Activated CD4-positive, alpha-beta T cell treated with anti-CD3 and anti-CD28 coated beads, Interleukin-2, amount 50 U/mL, for 4 hours (primary cell): ENCODE results near the gene ATG2B.
"Not testable (repeated sequence)": the region's sequence is repeated elsewhere in the genome, so short reads cannot be mapped to it uniquely, and the experiment has no call there.

ENCODE experiments used
- DNase-seq, 2 experiments: peaks; one replicate each; pipeline ENCODE4 v3.0.0-alpha.2; 2020

The ATG2B gene

DNA sequence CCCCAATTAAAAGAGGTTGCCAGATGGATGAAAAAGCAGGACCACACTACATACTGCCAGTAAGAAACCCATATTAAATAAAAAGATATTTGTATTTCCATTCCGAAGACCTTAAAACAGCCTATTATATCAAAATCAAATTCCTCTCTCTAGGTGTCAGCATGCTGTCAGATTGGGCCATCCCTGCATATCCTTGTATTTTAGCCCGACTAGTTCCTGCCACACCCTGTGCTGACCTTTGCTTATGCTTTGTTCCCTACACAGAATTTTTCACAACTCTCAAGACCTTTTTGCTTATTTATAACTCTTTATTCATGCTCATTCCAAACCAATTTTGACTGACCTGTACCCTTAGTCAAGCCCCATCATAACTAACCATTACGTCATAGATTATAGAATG lies 13.0 kb upstream of the ATG2B start:
- no peak for DNase-seq

DNA sequence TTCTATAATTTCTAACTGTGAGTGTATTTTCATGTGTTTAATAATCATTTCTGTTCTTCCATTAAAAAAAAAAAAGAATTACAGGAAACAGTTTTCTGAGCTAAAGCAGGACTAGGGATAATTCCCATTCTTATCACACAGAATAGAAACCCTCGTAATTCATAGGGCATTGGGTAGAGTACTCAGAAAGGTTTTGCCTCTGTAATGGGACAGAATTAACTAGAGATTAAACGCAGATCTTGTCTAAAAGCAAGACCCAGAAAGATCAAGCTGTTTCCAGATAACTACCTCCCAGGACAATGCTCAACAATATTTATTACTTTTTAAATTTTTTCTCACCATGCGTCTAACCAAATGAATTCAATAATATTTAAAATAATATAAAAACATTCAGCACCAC lies 10.4 kb upstream of the ATG2B start:
- DNase-seq: no peak

DNA sequence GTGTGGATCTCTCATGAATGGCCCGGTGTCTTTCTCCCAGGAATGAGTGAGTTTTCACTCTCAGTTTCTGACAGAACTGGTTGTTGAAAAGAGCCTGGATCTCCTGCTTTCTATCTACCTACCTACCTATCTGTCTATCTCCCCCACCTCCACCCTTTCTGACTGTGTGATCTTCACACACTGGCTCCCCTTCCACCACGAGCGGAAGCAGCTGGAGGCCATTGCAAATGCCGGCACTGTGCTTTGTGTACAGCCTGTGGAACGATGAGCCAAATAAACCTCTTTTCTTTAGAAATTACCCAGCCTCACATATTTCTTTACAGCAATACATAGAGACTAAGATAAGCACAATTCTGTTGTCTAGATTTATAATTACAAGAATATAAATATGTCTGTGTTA lies 7.4 kb upstream of the ATG2B start:
- DNase-seq: no peak

DNA sequence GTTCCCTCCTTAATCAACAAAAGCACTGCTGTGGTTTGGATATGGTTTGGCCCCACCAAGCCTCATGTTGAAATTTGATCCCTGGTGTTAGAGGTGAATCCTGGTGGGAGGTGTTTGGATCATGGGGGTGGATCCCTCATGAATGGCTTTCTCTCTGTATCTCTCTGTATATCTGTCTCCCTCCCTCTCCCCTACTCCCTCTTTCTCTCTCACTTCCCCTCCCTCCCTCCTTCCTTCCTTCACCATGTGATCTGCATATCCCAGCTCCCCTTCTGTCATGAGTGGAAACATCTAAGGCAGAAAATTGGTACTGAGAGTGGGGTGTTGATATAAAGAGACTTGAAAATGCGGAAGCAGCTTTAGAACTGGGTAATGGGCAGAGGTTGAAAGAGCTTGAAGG lies 5.4 kb upstream of the ATG2B start:
- DNase-seq: no peak

DNA sequence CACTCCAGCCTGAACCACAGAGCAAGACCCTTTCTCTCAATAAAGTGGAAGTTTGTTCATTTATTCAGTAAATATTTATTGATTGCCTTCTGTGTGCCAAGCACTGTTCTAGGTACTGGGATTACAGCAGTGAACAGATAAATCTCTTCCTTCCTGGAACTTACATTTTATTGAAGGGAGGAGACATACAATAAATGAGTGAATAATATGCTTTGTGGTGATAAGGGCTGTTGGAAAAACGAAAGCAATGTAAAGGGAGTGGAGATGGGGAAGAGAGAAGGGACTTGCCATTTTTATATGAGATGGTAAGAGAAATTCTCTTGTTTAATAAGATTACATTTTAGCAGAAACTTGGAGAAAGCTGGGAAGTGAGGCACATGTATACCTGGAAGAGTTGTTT lies 1.8 kb upstream of the ATG2B start:
- DNase-seq: no peak

DNA sequence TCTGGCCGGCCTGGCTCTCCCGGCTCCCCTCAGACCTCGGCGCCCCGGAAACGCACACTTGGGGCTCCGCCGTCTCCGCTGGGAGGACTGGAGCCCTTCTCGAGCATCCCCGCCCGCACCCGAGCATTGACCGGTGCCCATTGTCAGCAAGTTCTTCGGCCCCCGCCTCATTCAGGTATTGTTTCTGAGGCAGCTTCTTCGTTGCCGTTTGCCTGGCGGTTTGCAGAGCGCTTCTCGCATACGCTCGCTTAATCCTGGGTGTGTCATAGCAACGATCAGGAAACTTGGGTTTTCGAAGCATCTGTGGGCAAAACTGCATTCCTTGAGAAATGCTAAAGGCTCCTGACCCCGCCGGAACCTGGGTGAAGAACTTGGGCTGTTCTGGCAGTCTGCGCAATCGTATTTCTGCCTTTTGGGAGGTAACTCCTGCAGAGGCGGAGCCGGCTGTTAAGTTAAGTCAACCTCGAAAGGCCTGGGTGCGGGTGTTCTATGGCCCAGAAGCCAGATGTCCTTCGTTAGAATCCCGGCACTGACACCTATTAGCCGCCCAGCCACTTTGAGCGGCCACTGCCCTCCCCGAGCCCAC lies 703 bp upstream of the ATG2B start:
- peak; percentile 21 to 25 for DNase-seq

DNA sequence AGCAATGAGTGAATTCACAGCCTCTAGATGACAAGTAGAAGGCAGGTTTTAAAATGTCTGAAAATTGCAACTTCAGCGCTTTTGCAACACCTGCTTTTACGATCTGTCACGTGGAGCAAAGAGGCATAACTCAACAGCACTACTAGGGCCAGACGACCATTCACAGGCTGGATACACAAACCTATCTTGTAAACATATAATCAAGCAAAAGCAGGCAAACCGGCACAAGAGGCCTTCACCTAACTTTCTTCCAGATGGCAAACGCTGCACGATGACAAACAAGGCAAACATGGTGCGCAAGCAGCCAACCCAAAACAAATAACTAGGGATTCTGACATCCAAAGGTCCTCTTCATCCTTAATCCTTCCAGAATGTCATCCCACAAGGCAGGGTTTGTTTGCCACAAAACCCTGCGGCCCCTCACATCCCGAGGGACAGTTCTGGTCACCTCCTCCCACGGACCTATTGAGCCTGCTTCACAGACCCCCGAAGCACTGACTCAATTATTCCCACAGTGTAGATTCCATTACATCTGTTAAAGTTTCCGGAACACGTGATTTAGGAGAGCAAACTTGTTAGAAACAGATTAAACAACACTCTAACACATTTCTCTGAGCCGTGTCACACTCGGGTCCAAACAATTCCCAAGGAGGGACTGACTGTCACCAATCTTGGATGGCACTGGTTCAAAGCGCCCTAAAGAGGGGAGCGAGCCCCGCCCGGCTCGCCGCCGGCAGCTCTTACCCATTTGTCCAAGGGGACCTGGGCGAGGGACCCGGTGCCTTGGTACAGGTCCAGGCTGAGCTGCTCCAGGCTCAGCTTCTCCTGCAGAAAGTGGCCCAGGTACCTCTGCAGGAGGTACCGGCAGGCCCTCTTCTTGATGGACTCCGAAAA lies 823 bp downstream of the ATG2B start:
- peak; percentile 36 to 38 for DNase-seq

DNA sequence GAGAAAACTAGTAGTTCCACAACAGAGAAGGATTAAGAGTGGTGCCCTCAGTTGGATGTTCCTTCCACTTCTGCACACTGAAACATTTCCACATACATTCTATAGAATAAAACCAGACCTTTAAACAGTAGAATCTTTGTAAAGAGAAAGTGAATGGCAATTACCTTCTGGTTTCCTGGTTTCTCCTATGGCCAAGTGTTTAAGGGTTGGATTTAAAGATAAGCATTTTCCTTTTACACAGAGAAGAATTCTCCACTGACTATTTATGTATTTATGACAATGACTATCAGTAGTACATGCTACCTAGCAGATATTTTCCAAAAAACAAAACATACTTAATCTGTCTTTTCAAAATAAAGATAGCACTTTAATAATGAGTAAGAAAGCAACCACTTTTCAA lies 3.2 kb downstream of the ATG2B start:
- no peak for DNase-seq

DNA sequence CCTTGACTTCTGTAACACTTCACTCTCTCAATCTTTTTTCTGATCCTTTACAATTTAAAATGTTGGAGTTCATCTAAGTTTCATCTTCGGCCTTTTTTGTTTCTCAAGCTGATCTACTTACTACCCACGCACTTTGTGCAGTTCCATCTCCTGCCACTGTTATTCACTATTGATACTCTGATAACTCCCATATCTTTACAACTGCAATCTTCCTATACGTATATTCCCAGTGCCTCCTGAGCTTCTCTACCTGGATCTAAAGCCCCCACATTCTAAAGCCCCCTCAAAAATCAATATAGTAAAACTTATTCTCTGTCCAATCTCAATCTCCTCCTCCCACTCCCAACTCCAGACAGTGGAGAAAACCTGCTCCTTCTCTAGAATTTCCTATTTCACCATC lies 5.9 kb downstream of the ATG2B start:
- no peak for DNase-seq

DNA sequence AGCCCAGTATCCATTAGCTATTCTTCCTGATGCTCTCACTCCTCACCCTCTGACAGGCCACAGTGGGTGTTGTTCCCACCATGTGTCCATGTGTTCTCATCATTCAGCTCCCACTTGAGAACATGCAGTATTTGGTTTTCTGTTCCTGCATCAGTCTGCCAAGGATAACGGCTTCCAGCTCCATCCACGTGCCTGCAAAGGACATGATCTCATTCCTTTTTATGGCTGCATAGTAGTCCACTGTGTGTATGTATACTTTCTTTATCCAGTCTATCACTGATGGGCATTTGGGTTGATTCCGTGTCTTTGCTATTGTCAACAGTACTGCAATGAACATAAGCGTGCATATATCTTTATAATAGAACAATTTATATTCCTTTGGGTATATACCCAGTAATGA lies 8.9 kb downstream of the ATG2B start:
- DNase-seq: no peak

DNA sequence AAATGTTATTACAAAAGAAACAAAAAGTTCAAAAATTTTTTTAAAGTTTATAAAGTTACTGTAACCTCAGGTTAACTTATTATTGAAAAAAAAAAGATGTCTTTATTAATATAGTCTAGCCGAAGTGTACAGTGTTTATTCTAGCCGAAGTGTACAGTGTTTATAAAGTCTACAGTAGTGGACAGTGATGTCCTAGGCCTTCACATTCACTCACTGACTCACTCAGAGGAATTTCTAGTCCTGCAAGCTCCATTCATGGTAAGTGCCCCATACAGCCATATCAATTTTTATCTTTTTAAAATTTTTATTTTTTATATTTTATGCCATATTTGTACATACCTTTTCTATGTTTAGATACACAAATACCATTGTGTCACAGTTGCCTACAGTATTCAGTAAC lies 10.4 kb downstream of the ATG2B start:
- DNase-seq: no peak

DNA sequence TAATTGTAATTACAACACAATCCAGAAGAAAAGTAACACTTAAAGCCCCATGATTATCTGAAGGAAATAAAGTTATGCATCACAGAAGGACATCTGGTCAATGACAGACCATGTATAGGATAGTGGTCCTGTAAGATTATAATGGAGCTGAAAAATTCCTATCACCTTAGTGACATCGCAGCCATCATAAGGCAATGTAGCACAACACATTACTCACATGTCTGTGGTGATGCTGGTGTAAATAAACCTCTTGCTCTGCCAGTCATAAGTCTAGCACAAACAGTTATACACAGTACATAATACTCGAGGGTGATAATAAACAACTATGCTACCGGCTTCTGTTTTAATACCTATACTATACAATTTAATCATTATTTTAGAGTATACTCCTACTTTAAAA lies 11.2 kb downstream of the ATG2B start:
- DNase-seq: no peak

DNA sequence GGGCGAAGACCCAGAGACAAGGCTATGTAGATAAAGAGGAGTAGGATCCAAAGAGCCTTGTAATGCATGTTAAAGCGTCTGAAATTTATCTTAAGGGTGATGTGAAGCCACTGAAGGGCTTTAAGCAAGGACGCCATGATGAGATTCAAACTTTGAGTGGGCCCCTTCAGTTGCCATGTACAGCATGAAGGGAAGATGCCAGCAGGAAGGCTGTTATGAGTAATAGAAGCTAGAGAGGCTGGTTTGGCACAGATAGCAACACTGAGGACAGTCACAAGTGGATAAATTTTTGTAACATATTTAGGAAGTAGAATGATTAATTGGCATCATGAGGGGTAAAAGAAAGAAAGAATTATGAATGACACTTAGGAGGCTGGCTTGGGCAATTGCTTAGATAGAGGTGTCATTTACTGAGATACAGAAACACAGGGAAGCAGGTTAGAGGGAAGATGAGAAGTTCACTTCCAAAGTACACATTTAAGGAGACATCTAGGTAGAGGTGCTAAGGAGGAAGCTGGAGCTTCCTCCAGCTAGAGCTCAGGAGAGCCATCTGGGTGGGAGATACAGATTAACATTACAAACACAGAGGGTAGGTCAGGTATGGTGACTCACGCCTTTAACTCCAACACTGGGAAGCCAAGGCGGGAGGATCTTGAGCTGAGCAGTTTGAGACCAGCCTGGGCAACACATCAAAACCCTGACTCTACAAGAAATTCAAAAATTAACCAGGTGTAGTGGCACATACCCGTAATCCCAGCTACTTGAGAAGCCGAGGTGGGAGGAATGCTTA lies 13.7 kb downstream of the ATG2B start:
- no peak for DNase-seq

DNA sequence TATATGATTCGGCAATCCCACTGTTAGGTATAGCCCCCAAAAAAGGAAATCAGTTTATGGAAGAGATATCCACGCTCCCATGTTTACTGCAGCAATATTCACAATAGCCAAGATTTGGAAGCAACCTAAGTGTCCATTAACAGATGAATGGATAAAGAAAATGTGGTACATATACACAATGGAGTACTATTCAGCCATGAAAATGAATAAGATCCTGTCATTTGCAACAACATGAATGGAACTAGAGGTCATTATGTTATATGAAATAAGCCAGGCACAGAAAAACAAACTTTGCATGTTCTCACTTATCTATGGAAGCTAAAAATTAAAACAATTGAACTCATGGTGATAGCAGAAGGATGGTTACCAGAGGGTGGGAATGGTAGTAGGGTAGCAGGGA lies 15.2 kb downstream of the ATG2B start:
- DNase-seq: not testable (repeated sequence)

DNA sequence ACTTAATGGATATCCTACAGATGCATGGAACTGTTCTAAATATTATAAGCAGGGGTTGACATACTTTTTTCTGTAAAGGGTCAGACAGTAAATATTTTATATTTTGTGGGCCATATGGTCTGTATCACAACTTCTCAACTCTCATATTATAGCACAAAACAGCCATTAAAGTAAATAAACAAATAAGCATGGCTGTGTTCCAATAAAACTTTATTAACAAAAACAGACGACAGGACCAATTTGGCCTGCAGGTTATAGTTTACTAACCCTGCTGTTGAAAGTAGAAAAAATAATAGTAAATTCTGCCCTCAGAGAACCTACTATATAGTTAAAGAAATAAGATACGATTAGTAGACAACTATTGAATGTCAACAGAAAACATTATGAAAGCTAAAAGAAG lies 17.5 kb downstream of the ATG2B start:
- DNase-seq: no peak

DNA sequence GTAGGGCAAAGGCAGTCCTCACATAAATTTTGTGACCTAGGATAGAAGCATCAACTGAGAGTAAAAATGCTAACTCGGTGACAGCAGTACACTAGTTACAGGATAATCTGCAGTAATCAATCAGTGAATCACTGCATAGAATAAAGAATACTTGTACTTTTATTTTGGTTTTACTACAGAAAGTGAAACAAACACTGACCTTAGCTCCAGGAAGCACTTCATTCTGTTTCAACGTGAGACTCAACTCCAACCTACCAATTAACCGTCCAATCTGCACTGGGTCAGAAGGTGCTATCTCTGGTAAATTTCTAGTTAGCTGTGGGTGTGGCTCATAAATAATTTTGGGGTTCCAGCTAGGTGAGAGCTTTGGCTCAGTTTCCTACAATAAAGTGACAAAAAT lies 21.8 kb downstream of the ATG2B start:
- no peak for DNase-seq

DNA sequence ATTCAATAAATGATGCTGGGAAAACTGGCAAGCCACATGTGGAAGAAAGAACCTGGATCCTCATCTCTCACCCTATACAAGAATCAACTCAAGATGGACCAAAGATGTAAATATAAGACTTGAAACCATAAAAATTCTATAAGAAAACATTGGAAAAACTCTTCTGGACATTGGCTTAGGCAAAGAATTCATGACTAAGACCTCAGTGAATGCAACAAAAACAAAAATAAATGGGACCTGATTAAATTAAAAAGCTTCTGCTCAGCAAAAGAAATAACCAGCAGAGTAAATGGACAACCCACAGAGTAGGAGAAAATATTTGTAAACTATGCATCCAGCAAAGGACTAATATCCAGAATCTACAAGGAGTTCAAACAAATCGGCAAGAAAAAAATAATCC lies 24.6 kb downstream of the ATG2B start:
- no peak for DNase-seq

DNA sequence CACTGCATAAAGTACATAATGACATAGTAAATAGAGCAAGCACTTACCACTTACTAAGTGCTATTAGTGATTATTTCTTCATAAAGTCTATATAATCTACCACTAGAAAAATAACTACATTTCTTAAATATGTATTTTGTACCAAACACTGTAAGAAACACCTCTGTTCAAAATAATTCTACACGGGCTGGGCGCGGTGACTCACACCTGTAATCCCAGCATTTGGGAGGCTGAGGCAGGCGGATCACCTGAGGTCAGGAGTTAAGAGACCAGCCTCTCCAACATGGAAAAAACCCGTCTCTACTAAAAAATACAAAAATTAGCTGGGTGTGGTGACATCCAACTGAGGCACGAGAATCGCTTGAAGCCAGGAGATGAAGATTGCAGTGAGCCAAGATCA lies 38.9 kb downstream of the ATG2B start:
- DNase-seq: no peak

DNA sequence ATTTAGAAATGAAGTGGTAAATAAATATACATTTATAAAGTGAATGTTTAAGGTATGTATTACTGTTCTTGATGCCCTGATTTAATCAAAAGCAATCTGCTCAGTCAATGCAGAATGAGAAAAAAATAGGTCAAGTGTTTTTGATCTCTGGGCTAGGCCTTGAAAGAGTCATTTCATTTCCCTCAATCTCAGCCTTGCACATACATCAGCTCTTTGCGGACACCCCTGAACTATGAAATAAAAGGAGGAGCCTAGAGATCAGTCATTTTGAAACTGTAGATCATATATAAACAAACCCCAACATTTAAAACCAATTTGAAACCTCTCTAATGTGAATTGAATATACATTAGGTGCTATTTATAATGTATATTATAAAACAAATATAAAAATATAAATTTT lies 42.5 kb downstream of the ATG2B start:
- no peak for DNase-seq

DNA sequence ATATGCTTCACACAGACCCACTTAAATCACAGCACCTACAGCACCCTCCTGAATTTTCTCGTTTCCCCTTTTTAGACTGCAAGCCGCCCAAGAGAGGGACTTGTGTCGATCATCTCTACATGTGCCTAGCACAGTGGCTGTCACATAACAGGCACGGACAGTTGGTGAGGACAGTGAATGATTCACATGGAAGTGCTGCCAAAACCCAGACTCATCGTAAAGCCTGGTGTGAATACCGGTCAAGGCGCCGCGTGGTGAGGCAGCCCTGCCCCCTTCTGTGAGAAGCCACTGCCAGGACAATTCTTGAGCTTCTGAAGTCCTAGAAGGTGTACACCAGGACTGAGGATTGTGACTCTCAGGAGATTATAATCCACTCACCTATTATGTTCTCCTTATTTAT lies 44.3 kb downstream of the ATG2B start:
- DNase-seq: no peak

DNA sequence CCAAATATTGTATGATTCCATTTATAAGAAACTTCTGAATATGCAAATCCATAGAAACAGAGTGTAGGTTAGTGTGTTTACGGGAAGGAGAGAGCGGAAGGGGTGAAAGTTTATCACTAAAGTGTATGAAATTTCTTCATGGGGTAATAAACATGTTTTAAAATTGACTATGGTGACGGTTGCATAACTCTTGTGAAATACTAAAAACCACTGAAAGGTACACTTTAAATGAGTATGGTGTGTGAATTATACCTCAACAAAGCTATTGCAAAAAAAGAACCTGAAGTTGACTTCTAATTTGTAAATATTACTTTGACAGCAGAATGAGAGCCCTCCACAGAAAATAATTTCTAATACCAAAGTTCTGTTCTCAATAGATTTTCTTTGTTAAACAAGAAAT lies 47.1 kb downstream of the ATG2B start:
- no peak for DNase-seq

DNA sequence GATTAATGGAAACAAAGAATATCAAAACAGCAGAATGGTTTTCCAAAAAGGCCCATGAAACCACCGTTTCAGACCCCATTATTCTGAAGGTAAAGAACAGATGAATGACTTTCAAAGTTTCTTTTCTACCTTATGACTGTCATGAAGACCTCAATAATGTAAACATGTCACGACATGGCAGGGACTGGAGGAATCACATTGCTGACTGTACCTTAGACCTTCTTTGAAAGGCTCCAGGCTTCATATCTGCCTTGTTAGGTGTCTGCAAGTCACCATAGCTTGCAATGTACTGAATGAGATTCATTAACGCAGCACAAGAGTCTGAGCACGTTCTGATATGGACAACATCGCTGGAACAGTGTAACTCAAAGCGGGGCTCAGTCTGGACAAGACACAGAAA lies 52.2 kb downstream of the ATG2B start:
- no peak for DNase-seq

DNA sequence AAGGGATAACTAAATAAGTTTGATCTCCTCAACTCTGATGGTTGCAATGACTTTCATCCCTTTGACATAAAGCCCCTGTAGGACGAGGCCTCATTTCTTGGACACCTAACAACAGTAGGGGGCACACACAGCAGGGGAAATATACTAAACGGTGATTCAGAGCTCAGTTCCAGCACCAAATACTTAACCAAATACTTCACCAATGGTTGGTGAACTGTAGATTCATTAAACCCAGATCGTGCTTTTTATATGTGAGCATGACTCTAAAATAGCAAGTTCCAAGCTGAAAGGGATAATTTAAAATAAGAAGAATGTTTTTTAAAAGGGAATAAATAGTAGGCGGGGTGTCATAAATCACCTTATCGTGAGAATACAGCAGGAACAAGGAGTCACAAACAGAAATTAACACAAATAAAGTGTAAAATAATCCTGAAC lies 53.2 kb downstream of the ATG2B start:
- no peak for DNase-seq
